Sigmoid colon (tissue), 7 donors: Measurements from ENCODE around the gene SLA2. TPM values are rescaled to one million over a fixed set of nuclear protein-coding genes. Genes with fewer than 3 reads are reported as not detected.
"Not testable (repeated sequence)": the region's sequence is repeated elsewhere in the genome, so short reads cannot be mapped to it uniquely, and the experiment has no call there.

Experiments
- DNase-seq: peaks from one replicate; pipeline ENCODE4 v3.0.0-alpha.2; 2019
- H3K27ac ChIP-seq, 4 donors: fragments of 200-600 bp; sonication (generic); one replicate each; pipeline ENCODE4 v1.5.1; 2016 to 2019; ENCODE audit warnings: mild to moderate bottlenecking in 1 of 4
- H3K27me3 ChIP-seq, 3 donors: fragments of 200-600 bp; sonication (generic); one replicate each; pipeline ENCODE4 v1.5.1; 2019; ENCODE audit warnings: mild to moderate bottlenecking in 1 of 3
- H3K36me3 ChIP-seq, 4 donors: fragments of 200-600 bp; sonication (generic); one replicate each; pipeline ENCODE4 v1.5.1; 2016 to 2019
- H3K4me1 ChIP-seq, 4 donors: fragments of 200-600 bp; sonication (generic); one replicate each; pipeline ENCODE4 v1.5.1; 2017 to 2019
- H3K4me3 ChIP-seq, 4 donors: fragments of 200-600 bp; sonication (generic); one replicate each; pipeline ENCODE4 v1.5.1; 2017 to 2019; ENCODE audit warnings: mild to moderate bottlenecking in 2 of 4, moderate library complexity in 1 of 4
- H3K9me3 ChIP-seq, 4 donors: fragments of 200-600 bp in 3 of 4; sonication (generic) in 3 of 4; one replicate each; pipeline versions ENCODE4 v1.5.1 to v1.6.1; 2013 to 2019
- EP300 ChIP-seq, 4 donors: sonication (generic); formaldehyde crosslinking; IDR thresholded peaks; one replicate each; pipeline ENCODE4 v1.6.1; 2017; ENCODE audit warnings: antibody characterized with exemption in 4 of 4
- POLR2A ChIP-seq, 2 donors: fragments of 450-650 bp; IDR thresholded peaks; one replicate each; pipeline ENCODE4 v1.6.1; 2016; ENCODE audit warnings: antibody characterized with exemption in 2 of 2, mild to moderate bottlenecking in 2 of 2, moderate library complexity in 2 of 2
- POLR2AphosphoS5 ChIP-seq, 4 donors: sonication (generic); formaldehyde crosslinking; IDR thresholded peaks; one replicate each; pipeline ENCODE4 v1.6.1; 2017; ENCODE audit warnings: antibody characterized with exemption in 4 of 4
- WGBS, 2 donors: extraction: QIAGEN DNeasy Blood & Tissue Kit; methylation state at CpG; one replicate each; pipeline ENCODE4 v1.1.7; 2013; 5-methylcytosine and 5-hydroxymethylcytosine counted together
- intact Hi-C: fragments of 100-400 bp; cut with DNase I; formaldehyde crosslinking; loops from one replicate; pipeline ENCODE4 v1.15.1; 2023
- polyA plus RNA-seq, 3 donors: library from polyadenylated mRNA; stranded (reverse); fragments of 200-250 nt; gene quantifications; one replicate each; pipeline ENCODE4 v1.2.3, GENCODE V29; 2013
- total RNA-seq, 4 donors: library from RNA; depleted of rRNA; stranded (reverse); fragments of >200 nt; gene quantifications; one replicate each; pipeline ENCODE4 v1.1.0, GENCODE V29; 2016
- TF ChIP-seq, protein P1 (sequence below), 4 experiments: fragments of 450-650 bp in 3 of 4; fragments of 200-600 bp in 1 of 4; IDR thresholded peaks; one replicate each; pipeline ENCODE4 v1.5.1; 2016 to 2019; ENCODE audit warnings: antibody characterized with exemption in 4 of 4, mild to moderate bottlenecking in 3 of 4, moderate library complexity in 2 of 4
- donor health status: healthy with polysubstance abuse.
- donor health status: Bipolar disorder and iron deficiency.
- donor health status: healthy.

SLA2 gene
- total and polyA plus RNA-seq, 7 donors, result 0.46 to 3.4 (median 0.55) TPM; not detected in 3

GRCh38 chr20:36644032-36644705 is 1.8 kb downstream of the SLA2 start:
- H3K4me3 ChIP-seq, result no peak overlapping the region
- no peaks in the 10 kb centered on the region for H3K4me1 ChIP-seq
- 56 to 70% methylated on average over 5 of the region's 5 CpGs for WGBS, 2 donors
- intact Hi-C loops, result no loop called here
- H3K9me3 ChIP-seq, result no peaks in the 10 kb centered on the region
- no peak for TF ChIP-seq EP300 (IDR thresholded peaks at IDR 0.05)
- TF ChIP-seq POLR2A (IDR thresholded peaks at IDR 0.05), result no peak
- TF ChIP-seq, protein P1, sequence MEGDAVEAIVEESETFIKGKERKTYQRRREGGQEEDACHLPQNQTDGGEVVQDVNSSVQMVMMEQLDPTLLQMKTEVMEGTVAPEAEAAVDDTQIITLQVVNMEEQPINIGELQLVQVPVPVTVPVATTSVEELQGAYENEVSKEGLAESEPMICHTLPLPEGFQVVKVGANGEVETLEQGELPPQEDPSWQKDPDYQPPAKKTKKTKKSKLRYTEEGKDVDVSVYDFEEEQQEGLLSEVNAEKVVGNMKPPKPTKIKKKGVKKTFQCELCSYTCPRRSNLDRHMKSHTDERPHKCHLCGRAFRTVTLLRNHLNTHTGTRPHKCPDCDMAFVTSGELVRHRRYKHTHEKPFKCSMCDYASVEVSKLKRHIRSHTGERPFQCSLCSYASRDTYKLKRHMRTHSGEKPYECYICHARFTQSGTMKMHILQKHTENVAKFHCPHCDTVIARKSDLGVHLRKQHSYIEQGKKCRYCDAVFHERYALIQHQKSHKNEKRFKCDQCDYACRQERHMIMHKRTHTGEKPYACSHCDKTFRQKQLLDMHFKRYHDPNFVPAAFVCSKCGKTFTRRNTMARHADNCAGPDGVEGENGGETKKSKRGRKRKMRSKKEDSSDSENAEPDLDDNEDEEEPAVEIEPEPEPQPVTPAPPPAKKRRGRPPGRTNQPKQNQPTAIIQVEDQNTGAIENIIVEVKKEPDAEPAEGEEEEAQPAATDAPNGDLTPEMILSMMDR (IDR thresholded peaks at IDR 0.05), result no peak
- TF ChIP-seq POLR2AphosphoS5 (IDR thresholded peaks at IDR 0.05), result no peak
- no peak for DNase-seq
- no peaks in the 10 kb centered on the region for H3K36me3 ChIP-seq
- no peak overlapping the region for H3K27ac ChIP-seq
- H3K27me3 ChIP-seq, result no peaks in the 10 kb centered on the region

GRCh38 chr20:36642136-36642535 is 3.9 kb downstream of the SLA2 start:
- H3K9me3 ChIP-seq, result no peaks in the 10 kb centered on the region
- no peak for TF ChIP-seq POLR2AphosphoS5 (IDR thresholded peaks at IDR 0.05)
- no peaks in the 10 kb centered on the region for H3K36me3 ChIP-seq
- intact Hi-C loops, result no loop called here
- 67 to 85% methylated on average over 6 of the region's 6 CpGs for WGBS, 2 donors
- no peak for DNase-seq
- no peaks in the 10 kb centered on the region for H3K27me3 ChIP-seq
- H3K27ac ChIP-seq, result no peak overlapping the region
- no peak overlapping the region for H3K4me3 ChIP-seq
- H3K4me1 ChIP-seq, result no peaks in the 10 kb centered on the region

DNA sequence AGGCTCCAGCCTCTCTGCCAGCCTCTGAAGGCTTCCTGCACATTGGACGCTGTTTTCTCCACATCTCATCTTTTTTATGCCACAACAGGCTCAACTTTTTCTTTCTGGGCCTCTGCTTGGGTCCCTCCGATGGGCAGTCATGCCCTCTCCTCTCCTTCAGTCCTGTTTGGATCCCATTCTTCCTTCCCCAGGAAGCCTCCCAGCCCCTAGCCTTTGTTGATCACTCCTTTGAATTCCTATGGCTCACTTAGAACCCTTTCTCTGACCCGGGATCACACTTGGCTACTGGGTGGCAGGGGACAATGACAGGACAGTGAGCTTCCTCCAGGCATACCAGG is 4.5 kb downstream of the SLA2 start:
- WGBS, 2 donors, result 93 to 97% methylated on average over 3 of the region's 3 CpGs
- Histone ChIP-seq H3K27ac (no peak overlapping the region), H3K36me3 (no peaks in the 10 kb centered on the region), H3K4me1 (no peaks in the 10 kb centered on the region), H3K27me3 (no peaks in the 10 kb centered on the region), H3K9me3 (no peaks in the 10 kb centered on the region), H3K4me3 (no peak overlapping the region)
- DNase-seq, result no peak
- no peak for TF ChIP-seq POLR2A (IDR thresholded peaks at IDR 0.05)
- intact Hi-C loops, result no loop called here

DNA sequence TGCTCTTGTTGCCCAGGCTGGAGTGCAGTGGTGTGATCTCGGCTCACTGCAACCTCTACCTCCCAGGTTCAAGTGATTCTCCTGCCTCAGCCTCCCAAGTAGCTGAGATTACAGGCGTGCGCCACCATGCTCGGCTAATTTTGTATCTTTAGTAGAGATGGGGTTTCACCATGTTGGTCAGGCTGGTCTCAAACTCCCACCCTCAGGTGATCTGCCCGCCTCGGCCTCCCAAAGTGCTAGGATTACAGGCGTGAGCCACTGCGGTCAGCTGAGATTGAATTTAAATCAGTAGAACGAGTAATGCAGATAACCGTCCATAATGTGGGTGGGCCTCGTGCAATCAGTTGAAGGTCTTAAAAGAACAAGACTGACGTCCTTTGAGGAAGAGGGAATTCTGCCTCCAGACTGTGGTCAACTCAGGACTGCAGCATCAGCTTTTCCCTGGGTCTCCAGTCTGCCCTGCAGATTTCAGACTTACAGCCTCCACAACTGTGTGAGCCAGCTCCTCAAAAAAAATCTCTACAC is 7.1 kb downstream of the SLA2 start:
- H3K4me3 ChIP-seq, H3K36me3 ChIP-seq, DNase-seq, H3K9me3 ChIP-seq, H3K4me1 ChIP-seq, intact Hi-C loops, H3K27ac ChIP-seq, H3K27me3 ChIP-seq: not testable (repeated sequence)
- WGBS, 2 donors, result 92 to 96% methylated on average over 12 of the region's 12 CpGs

GRCh38 chr20:36634342-36634741 is 11.7 kb downstream of the SLA2 start:
- H3K27ac ChIP-seq, result no peak overlapping the region
- no peaks in the 10 kb centered on the region for H3K27me3 ChIP-seq
- 95 to 97% methylated on average over 11 of the region's 11 CpGs for WGBS, 2 donors
- TF ChIP-seq POLR2AphosphoS5 (IDR thresholded peaks at IDR 0.05) (no peak), POLR2A (IDR thresholded peaks at IDR 0.05) (no peak), EP300 (IDR thresholded peaks at IDR 0.05) (no peak)
- TF ChIP-seq, protein P1 (IDR thresholded peaks at IDR 0.05), result no peak
- H3K4me1 ChIP-seq, result no peaks in the 10 kb centered on the region
- intact Hi-C loops, result no loop called here
- no peaks in the 10 kb centered on the region for H3K36me3 ChIP-seq
- no peaks in the 10 kb centered on the region for H3K9me3 ChIP-seq
- H3K4me3 ChIP-seq, result no peak overlapping the region
- no peak for DNase-seq

GRCh38 chr20:36633285-36633772 is 12.7 kb downstream of the SLA2 start:
- WGBS, 2 donors, result 87% methylated on average over 9 of the region's 9 CpGs
- no peaks in the 10 kb centered on the region for H3K27me3 ChIP-seq
- H3K9me3 ChIP-seq, result no peaks in the 10 kb centered on the region
- DNase-seq, result no peak
- H3K4me3 ChIP-seq, result no peak overlapping the region
- no peaks in the 10 kb centered on the region for H3K36me3 ChIP-seq
- no peak overlapping the region for H3K27ac ChIP-seq
- no peaks in the 10 kb centered on the region for H3K4me1 ChIP-seq
- TF ChIP-seq POLR2A (IDR thresholded peaks at IDR 0.05), result no peak
- TF ChIP-seq, protein P1 (IDR thresholded peaks at IDR 0.05), result no peak
- no peak for TF ChIP-seq POLR2AphosphoS5 (IDR thresholded peaks at IDR 0.05)
- no peak for TF ChIP-seq EP300 (IDR thresholded peaks at IDR 0.05)
- intact Hi-C loops, result no loop called here
